Tibial nerve (tissue), 3 donors: ENCODE data around the gene CNGB1.

Experiments used
- POLR2A ChIP-seq, 2 donors: fragments of 450-650 bp; IDR thresholded peaks; one replicate each; pipeline ENCODE4 v1.6.1; 2017; ENCODE audit warnings: antibody characterized with exemption in 2 of 2, mild to moderate bottlenecking in 2 of 2, moderate library complexity in 2 of 2
- TF ChIP-seq, protein P1 (sequence below), 5 experiments: fragments of 200-600 bp in 3 of 5; fragments of 450-650 bp in 2 of 5; sonication (generic) in 3 of 5; IDR thresholded peaks; one replicate each; pipeline ENCODE4 v1.5.1; 2016 to 2019; ENCODE audit warnings: antibody characterized with exemption in 5 of 5, mild to moderate bottlenecking in 3 of 5, moderate library complexity in 2 of 5

- TF ChIP-seq, protein P1, sequence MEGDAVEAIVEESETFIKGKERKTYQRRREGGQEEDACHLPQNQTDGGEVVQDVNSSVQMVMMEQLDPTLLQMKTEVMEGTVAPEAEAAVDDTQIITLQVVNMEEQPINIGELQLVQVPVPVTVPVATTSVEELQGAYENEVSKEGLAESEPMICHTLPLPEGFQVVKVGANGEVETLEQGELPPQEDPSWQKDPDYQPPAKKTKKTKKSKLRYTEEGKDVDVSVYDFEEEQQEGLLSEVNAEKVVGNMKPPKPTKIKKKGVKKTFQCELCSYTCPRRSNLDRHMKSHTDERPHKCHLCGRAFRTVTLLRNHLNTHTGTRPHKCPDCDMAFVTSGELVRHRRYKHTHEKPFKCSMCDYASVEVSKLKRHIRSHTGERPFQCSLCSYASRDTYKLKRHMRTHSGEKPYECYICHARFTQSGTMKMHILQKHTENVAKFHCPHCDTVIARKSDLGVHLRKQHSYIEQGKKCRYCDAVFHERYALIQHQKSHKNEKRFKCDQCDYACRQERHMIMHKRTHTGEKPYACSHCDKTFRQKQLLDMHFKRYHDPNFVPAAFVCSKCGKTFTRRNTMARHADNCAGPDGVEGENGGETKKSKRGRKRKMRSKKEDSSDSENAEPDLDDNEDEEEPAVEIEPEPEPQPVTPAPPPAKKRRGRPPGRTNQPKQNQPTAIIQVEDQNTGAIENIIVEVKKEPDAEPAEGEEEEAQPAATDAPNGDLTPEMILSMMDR (IDR thresholded peaks at IDR 0.05), result no peak
- TF ChIP-seq POLR2A (IDR thresholded peaks at IDR 0.05), result no peak
Observed at GRCh38 chr16:57939872-57940224, 31.1 kb downstream of the CNGB1 start.
